ENCODE results near the gene TSGA10IP.
A peak's percentile ranks its signal among the peaks of the same experiment; 100 is the strongest.

Gene TSGA10IP

GRCh38 chr11:65911682-65912568 is 33.4 kb upstream of the TSGA10IP start:
- peak; percentile 50 for DNase-seq (ENCODE audit: low read depth)

GRCh38 chr11:65912845-65913244 is 32.4 kb upstream of the TSGA10IP start:
- DNase-seq (ENCODE audit: low read depth) = peak; percentile 50
- TF ChIP-seq CTCF (conservative IDR thresholded peaks at IDR 0.05; ENCODE audit: low read depth, low read length) = no peak
- H3K4me3 ChIP-seq (ENCODE audit: low read depth, low read length) = no peak overlapping the region

More at GRCh38 chr11:65911682-65912568, 33.4 kb upstream of the TSGA10IP start:
- peak; percentile 16 for TF ChIP-seq CTCF (conservative IDR thresholded peaks at IDR 0.05; ENCODE audit: low read depth, low read length)
- H3K4me3 ChIP-seq (ENCODE audit: low read depth, low read length) = no peak overlapping the region

GRCh38 chr11:65915101-65915820 is 30.0 kb upstream of the TSGA10IP start:
- H3K4me3 ChIP-seq (ENCODE audit: low read depth, low read length) = peak overlapping the region; percentile 13
- TF ChIP-seq CTCF (conservative IDR thresholded peaks at IDR 0.05; ENCODE audit: low read depth, low read length) = no peak
- no peak for DNase-seq (ENCODE audit: low read depth)

- H3K4me3 ChIP-seq (ENCODE audit: low read depth, low read length) = peak overlapping the region; percentile 6
- TF ChIP-seq CTCF (conservative IDR thresholded peaks at IDR 0.05; ENCODE audit: low read depth, low read length) = no peak
- DNase-seq (ENCODE audit: low read depth) = peak; percentile 97
Observed at GRCh38 chr11:65915821-65916251, 29.4 kb upstream of the TSGA10IP start.

- TF ChIP-seq CTCF (conservative IDR thresholded peaks at IDR 0.05; ENCODE audit: low read depth, low read length) = no peak
- DNase-seq (ENCODE audit: low read depth) = no peak
- H3K4me3 ChIP-seq (ENCODE audit: low read depth, low read length) = no peak overlapping the region
Observed at GRCh38 chr11:65916391-65916790, 28.9 kb upstream of the TSGA10IP start.

- no peak for DNase-seq (ENCODE audit: low read depth)
- no peak for TF ChIP-seq CTCF (conservative IDR thresholded peaks at IDR 0.05; ENCODE audit: low read depth, low read length)
- peak overlapping the region; percentile 88 for H3K4me3 ChIP-seq (ENCODE audit: low read depth, low read length)
Observed at GRCh38 chr11:65917077-65917433, 28.2 kb upstream of the TSGA10IP start.

Measured in choroid plexus epithelial cell (primary cell).